GM12873 (cell line): ENCODE results near the gene TAPT1.

Experiments
- CTCF ChIP-seq: IDR thresholded peaks from 2 replicates; pipeline ENCODE4 v1.5.1; 2012; ENCODE audit warnings: low read depth, mild to moderate bottlenecking, moderate library complexity, low read length, control low read depth; ENCODE audit not compliant: insufficient read depth; ENCODE audit errors: missing control alignments

Gene TAPT1, protein sequence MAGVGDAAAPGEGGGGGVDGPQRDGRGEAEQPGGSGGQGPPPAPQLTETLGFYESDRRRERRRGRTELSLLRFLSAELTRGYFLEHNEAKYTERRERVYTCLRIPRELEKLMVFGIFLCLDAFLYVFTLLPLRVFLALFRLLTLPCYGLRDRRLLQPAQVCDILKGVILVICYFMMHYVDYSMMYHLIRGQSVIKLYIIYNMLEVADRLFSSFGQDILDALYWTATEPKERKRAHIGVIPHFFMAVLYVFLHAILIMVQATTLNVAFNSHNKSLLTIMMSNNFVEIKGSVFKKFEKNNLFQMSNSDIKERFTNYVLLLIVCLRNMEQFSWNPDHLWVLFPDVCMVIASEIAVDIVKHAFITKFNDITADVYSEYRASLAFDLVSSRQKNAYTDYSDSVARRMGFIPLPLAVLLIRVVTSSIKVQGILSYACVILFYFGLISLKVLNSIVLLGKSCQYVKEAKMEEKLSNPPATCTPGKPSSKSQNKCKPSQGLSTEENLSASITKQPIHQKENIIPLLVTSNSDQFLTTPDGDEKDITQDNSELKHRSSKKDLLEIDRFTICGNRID

DNA sequence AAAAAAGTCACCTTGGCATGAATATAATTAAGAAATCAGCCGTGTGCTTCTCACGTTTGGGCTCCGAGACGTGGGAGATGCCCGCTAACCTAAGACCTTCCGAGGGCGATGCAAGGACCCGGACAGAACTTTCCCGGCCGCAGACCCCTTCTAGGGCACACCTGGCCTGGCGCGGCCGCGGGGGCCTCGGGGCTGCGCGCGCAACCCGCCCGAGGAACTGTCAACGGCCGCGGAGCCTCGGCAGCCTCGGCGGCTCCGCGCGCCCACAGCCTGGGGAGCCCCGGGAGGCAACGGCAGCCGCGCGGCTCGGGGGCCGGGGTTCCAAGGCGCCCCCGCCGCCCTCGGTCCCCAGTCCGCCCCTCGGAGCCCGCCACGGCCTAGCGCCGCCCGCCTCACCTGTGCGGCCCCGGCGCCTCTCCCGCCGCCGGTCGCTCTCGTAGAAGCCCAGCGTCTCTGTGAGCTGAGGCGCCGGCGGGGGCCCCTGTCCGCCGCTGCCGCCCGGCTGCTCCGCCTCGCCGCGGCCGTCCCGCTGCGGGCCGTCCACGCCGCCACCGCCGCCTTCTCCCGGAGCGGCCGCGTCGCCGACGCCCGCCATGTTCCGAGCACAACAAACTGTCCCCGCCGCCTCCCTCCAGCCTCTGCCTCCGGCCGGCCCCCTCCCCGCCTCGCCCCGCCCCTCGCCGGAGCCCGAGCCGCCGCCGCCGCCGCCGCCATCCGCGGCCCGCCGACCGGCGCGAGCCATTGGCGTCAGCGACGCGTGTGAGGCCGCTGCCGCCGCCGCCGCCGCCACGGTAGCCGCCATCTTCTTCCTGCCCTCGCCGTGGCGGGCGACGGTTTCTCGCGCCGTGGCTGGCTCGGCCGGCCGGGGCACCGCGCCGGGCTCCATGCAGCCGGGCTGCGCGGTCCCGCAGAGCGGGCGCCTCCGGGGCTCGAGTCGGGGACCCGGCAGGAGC, at the start of gene TAPT1:
Gene TAPT1 (minus strand): TSS at position 609 of the 953 bp plus-strand sequence. CDS start 14 bp downstream, at position 595.
- TF ChIP-seq CTCF: no peak

GRCh38 chr4:16271411-16271810, 45.1 kb upstream of the TAPT1 start:
- TF ChIP-seq CTCF: no peak

DNA sequence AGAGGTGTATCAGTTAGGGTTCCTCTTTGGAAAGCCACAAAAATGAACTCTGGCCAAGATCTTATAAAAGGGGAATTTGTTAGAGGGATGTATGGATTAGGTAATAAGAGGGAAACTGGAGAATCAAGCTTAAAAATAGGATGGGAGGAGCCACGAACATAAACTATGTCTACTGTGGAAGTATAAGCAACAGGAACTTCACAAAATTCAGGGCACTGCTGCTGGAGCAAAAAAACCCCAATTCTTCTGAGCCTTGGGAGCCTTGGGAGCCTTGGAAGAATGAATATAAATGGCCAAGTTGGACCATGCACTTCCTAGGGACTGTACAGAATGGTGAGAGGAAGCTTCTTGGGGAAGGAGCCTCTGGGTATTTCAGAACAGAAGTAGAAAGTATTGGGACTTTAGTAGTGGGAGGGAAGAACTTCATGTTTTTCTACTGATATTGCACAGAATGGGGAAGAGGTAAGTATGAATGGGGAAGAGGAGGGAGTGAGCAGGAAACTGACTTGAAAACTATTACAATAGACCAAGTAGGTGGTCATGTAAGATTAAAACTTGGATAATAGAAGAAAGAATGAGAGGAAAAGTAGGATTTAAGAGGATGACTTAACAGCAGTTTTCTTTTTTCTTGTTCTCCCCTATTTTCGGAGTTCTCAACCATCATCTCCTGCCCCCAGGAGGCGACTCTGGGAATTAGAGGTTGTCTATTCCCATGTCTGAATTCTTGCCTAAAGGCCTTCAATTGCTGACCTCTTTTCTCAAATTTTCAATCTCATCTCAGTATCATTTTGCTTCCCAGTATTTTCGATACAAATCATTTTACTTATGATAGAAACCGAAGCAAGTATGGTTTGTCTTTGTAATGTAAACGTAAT, 44.4 kb upstream of the TAPT1 start:
- TF ChIP-seq CTCF: peak; percentile 18

- no peak for TF ChIP-seq CTCF
These were observed 43.0 kb upstream of the TAPT1 start for GRCh38 chr4:16269240-16269639.

DNA sequence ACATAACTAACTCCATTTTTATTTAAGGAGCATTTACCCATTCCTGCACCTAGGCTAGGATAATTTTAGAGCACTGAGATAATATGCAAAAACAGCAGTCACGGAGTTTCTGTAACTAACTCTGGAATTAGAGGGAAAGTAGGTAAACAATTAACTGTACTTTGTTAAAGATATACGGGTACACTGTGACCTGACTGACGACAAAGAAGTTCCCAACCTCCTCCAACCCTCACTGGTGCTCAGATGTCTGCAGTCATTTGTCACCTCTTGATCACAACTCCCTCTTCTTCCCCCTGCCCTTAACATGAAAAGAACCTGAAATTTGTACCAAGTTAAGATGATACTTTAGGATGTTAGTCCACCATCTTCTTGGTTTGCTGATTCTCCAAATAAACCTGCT, 42.0 kb upstream of the TAPT1 start:
- TF ChIP-seq CTCF: no peak

DNA sequence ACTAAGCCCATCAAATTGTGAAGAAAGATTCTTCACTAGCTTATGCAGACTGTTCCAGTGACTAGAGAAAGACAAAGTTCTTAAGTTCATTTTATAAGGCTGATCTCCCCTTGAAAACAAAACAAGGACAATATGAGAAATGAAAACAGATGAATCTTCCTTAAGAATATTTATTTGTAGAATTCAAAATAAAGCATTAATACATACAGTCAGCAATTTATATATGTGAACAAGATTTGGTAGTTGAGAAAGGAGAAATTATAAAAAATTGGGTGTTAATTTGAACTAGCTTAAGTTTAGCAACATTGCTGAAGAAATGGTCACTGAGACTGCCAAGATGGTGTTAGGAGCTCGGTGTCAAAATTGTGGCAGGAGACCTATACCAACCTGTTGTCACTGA, 41.4 kb upstream of the TAPT1 start:
- TF ChIP-seq CTCF: no peak
